Measurements from ENCODE around the gene AMDHD2.

- no peak for TF ChIP-seq POLR2A (IDR thresholded peaks at IDR 0.05)
- no peak for TF ChIP-seq CTCF (IDR thresholded peaks at IDR 0.05)
These were observed 22.3 kb upstream of the AMDHD2 start for GRCh38 chr16:2497695-2498484.
